Stimulated activated CD8-positive, alpha-beta memory T cell treated with anti-CD3 and anti-CD28 coated beads, Interleukin-7, amount 100 ng/mL, for 24 hours (primary cell): ENCODE data around the gene ROR1.
"Not testable (repeated sequence)": the region's sequence is repeated elsewhere in the genome, so short reads cannot be mapped to it uniquely, and the experiment has no call there.

Experiments used
- DNase-seq: peaks from one replicate; pipeline ENCODE4 v3.0.0-alpha.2; 2020; ENCODE audit warnings: low read depth

ROR1 gene

DNA sequence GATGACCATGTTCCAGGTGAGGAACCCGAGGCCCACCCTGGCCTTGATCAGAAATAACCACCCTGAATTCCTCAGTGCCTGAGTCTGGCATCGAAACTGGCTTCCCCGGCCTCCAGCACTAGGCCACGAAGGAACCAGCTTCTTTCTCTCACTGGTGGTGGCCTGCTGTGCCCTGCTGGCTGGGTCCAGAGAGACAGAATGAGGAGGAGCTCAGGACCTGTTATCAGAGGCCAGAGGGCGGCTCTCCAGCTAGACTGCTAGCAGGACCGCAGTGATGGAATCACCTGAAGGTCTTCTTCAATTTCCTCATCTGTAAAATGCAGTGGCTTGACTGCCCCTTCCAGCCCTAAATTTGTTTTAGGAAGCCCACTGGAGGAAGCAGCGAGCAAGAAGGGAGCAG is 20.5 kb downstream of the ROR1 start:
- DNase-seq: no peak

DNA sequence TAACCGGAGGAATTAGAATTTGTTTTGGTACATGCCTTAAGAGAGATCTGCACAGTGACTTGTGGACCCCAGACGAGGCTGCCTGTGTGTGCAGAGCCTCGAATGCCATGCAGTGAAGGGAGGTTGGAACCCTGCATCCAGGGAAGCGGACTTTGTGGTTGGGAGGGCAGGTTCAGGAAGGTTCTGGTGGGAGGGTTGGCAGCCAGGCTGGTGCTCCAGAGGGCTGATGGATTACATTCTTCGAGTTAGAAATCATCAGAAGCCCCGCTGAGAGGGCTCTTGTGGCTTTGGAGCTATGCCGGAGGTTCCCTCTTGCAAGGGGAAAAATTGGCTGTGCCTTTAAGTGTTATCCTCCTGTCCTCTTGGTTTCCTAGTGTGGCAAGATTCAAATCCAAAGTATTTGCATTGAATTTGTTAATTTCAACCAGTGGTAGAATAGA is 21.1 kb downstream of the ROR1 start:
- no peak for DNase-seq

DNA sequence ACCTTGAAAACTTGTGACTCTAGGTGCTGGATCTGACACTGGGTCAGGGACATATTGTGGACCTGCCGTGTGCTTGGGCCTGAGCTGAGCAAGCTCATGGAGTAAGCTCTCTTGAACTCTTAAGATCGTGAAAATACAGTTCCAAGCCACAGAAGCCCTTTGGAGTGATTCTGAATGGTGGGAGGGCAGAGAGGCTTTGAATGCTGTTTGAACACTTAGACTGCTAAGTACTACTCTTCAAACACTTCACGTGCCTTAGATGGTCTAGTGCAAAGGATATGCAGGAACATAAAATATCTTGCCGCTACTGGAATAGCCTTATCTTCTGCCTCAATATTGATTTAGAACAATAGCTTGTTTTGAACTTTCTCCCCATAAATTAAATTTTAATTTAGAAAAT is 21.6 kb downstream of the ROR1 start:
- DNase-seq: no peak

DNA sequence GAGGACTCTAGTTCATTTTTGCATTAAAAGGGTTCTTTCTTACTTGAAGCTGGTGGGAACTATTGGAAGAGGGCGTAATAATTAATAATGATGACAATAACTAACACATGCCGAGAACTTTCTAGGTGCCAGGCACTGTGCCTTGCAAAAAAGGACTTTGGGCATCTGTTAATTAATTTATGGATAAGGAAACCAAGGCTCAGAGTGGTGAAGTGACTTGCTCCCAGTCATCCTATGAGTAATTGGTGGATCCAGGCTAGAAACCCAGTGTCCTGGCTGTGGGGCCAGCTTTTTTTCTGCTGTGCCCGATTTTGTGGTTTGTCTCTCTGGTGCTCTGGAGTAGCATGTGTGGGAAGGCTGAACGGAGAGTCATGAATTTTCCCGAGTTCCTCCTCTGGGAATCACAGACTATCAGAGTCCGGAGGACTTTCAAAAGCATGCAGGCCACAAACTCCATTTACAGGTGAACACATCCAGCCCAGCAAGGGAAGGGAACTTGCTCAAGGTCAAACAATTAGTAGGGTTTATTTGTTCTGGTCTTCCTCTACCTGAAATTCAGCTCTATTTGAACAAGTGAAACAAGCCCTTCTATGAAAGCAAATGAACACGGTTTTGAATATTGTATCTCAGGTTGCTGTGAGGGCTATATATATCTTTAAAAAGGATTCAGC is 23.4 kb downstream of the ROR1 start:
- no peak for DNase-seq

GRCh38 chr1:63798284-63798683 is 24.5 kb downstream of the ROR1 start:
- DNase-seq: no peak

DNA sequence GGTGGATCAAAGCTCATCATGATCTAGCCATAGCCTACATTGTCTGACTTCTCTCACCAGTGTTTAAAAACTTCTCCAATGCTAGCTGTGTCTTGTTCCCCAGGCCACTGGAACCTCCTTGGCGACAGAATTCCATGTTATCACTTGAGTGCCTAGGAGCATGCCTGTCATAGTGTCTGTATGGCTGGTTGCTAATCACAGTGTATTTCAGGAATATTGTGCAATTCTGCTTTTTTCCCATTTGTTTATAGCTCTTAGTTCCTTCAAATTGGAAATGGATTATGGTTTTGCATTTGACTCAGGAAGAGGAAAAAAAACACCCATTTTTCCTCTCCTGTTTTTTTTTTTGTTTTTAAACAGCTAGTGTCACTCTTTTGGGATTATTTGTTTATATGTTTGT is 25.5 kb downstream of the ROR1 start:
- no peak for DNase-seq

- DNase-seq: no peak
Observed at GRCh38 chr1:63799820-63800219, 26.0 kb downstream of the ROR1 start.

DNA sequence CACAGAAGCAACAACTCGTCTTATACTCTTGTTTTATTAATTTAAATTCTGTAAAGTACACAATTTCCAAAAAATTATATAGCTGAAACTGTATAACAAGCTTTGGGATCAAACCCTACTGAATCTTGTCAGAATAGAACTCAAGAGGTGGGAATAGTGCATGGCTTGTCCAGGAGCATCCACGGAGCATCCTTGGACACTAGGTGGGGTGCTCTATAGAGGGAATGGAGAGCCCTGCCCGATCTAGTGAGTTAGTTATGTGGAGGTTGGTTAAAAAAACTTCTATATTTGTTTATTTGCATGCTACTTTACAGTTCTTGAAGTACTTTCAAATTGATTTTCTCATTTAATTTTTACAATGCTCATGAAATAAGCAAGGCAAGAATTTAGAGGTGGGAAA is 28.3 kb downstream of the ROR1 start:
- DNase-seq: no peak

DNA sequence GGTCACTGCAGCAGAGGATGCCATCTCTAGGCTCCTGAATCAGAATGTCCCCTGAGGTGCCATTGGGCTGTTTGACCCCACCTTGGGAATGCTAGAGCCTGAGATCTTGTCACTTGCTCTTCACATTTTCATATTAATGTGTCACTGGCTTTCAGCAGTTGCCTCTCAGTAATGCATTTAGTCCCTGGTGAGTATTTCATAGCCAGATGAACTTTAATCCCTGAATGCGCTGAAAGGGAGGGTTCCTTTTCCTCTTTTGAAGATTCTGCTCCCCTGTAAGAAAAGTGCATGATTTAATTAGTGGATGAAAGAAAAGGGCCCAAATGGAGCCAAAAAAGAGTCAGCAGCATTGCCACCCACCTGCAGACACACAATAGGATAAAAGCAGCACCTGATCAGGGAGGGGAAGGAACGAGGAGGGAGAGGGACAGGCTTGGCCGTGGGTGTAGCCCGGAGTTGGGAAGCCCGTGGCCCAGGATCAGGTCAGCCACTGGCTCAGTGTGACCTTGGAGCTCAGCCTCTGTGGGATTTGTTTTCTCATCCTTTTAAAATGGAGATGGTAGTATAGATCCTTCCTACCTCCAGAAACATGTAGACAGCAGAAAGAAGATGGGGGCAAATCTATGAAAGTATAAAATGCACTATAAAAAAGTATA is 31.1 kb downstream of the ROR1 start:
- no peak for DNase-seq

DNA sequence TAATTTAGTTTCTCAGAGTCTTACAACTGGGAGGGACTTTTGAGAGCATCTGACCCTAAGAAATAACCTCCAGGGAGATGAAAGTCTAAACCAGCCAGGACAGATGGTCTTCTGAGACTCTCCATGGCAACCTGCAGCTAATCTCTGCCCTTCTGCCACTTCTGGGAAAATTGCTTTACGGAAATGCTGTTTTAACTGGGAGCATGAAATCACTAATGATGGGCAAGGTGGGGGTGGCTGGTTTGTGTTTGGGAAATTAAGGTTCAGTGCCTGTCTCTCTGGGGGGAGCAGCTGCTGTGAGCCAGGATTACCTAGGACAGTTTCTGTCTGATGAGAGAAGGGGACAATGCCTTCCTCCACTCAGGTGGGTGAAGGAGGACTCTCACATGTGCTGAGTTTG is 33.2 kb downstream of the ROR1 start:
- DNase-seq: no peak

DNA sequence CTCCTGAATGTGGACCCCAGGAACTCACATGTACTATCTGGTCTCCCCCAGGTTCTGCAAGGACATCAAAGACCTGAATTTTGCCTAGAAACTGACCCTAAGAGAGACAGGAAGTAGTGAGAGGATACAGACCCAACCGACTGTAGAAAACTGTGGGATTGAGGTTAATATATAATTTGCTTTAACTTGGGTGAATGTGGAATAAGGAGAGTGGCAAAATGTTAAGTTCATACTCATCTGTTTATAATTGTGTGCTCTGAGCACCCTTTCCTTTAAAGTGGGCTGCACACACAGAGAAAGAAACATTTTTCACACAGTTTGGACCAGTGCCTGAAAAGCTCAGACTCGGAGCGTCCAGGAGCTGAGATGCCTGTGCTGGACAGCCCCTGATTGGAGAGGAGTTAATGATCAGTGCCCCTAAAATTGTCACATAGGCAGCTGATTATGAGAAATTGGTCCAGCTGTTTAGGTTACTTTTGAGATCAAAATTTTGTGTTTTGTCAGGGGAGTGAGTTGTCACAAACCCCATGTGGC is 37.2 kb downstream of the ROR1 start:
- DNase-seq: no peak

DNA sequence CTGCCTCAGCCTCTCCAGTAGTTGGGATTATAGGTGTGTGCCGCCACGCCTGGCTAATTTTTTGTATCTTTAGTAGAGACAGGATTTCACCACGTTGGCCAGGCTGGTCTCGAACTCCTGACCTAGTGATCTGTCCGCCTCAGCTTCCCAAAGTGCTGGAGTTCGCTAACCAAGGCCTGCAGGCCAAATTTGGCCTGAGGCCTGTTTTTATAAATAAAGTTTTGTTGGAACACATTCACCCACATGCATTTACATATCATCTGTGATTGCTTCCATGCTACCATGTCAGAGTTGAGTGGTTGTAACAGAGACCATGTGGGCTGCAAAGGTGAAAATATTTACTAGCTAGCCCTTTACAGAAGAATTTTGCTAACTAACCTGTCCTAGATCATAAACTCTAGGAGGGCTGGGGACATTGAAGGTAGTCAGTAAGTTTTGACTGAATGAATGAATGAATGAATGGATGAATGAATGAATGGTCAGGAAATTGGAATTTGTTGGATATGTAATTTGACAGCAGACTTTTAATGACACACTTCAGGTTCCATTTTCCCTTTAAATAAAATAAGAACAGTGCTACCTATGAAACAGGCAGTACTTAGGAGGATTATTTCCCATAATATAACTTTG is 38.4 kb downstream of the ROR1 start:
- DNase-seq: no peak

DNA sequence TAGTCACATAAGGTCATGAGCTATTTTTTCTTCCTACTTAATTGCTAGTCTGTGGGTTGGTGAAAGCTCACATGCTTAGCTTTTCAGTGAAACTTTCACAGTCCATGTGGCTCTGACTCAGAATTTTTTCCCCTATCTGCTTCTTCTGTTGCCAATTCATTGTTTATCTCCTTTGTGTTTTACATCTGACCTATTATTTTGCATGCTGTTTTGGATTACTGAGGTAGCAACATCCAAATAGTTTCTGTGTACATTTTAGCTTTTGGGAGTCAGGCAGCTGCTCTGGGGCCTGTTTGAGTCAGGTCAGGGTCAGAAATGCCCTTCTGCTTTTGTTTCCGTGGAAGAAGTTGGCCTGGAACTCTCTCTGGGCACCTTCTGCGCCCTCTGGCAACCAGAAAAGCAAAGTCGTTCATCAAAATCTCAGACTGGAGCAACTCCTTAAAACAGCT is 40.0 kb downstream of the ROR1 start:
- DNase-seq: no peak

GRCh38 chr1:63816217-63816815 is 42.5 kb downstream of the ROR1 start:
- not testable (repeated sequence) for DNase-seq

- no peak for DNase-seq
Observed at GRCh38 chr1:63817152-63817667, 43.4 kb downstream of the ROR1 start.

GRCh38 chr1:63817700-63818099 is 43.9 kb downstream of the ROR1 start:
- no peak for DNase-seq

DNA sequence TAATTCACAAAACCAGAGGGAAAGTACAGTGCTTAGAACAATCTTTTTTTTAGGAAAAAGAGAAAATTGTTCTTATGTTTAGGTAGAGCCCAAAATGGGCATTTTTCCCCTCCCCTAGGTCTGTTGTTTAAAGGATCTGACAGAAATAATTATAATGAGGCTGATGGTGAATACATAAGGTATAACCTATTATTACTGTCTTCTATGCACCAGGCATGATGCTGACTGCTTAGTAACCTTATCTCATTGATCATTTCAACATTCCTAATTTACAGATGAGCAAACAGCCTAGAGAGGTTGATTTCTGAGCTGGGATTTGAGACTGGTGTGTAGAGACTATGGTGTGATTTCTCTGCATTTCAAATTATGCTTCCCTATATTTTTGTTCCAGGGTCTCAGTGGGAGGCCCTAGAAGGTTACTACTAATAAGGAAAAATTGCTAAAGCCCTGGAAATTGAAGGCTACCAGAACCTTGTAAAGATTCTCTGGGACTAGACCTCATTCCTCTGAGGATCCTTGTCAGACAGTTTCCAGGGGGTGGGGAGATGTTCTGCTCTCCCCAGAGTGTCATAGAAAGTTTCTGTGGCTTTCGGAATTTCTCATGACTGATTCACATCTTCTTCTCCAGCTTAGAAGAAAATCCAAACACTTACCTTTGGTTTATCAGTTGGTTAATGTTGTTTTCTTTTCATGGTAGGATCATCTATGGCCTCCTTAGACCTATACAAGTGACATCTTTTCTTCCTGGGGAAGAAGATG is 44.9 kb downstream of the ROR1 start:
- no peak for DNase-seq

DNA sequence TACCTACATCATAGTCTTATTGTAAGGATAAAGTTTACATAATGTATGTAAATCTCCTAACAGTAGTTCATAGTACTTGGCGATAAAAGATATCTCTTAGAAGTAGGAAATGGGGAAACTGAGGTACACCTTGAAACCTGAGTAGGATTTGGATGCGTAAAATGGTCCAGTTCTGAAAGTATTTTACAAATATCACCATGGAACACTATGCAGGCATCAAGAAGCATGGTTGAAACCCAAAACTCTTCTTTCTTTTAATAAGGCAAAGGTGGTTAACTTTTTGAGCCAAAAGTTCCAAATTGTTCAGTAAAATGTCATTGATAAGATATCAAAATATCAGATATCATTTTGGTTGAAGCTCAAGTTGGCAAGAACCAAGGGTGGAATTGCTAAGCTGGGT is 46.0 kb downstream of the ROR1 start:
- no peak for DNase-seq

DNA sequence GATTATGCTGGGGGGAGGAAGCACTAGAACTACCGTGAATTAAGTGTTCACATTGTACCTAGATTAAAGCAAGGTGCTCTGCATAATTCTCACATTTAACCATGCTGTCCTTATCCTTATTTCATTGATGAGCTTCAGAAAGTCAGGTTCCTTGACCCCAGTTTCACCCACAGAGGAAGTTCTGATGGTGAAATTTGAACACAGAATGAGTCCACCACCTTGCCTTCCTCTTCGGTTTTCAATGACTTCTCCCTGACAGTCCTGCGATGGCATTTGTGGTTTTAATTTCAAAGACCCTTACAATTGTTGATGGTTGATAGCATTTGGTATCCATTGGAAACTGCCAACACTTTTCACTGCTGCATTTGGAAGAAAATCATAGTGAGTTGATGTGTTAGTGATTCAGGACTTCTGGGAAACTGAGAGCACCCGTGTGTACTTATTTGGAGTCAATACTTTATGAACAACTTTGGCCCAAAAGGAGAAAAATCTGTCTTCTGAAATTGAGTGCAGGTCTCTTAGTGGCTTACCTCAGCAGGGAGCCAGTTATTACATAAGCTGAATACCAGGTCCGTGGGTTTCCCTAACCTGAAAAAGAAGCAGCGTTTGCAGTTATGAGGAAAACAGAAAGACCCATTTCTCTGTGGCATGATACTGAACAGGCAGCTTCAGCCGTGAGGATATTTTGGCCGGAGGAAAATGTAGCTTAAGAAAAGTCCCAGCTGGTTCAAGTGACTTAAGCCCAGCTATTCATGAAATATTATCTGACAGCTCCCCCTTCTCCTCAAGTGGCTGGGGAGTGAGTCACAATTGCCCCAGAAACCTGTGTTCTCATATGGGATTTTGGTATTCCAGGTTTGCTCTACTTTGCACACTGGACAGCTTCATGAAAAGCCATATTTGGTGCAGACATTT is 47.5 kb downstream of the ROR1 start:
- DNase-seq: no peak

DNA sequence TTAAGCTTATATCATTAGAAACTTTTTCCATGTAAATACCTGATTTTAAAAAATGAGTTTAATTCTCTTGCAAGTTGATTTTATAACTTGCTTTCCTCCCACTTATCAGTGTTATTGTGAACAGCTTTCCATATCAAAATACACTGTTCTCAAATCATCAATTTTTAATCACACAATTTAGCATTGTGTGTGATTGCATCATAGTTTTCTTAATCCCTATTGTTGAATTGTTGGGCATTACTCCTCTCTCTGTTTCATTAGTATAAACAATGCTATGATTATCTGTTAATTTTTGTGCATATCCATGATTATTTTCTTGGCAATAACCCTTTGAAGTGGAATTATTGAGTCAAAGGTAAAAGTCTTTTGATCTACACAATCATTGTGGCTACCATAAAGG is 48.7 kb downstream of the ROR1 start:
- DNase-seq: no peak

DNA sequence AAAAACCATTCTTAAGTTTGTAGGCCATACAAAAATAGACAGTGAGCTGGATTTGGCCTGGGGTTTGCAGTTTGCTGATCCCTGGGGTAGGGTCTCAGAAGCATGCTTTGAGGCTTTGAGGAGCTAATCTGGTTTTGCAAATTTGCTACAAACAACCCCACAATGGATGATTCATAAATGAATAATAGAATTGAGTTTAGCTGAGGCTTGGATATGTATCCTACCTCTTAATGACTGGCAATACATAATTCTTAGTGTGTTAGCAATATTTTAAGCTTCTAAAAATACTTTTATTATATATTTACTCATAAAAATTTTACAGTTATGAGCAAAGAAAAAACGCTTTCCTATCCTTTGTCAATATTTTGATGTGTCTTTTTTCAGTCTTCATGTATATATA is 50.6 kb downstream of the ROR1 start:
- no peak for DNase-seq
